Karpas-422 (cell line): Measurements from ENCODE around the gene BCL2. TPM values are rescaled to one million over a fixed set of nuclear protein-coding genes. Genes with fewer than 3 reads are reported as not detected.
"Not testable (repeated sequence)": the region's sequence is repeated elsewhere in the genome, so short reads cannot be mapped to it uniquely, and the experiment has no call there.

Source experiments
- DNase-seq: peaks from one replicate; pipeline ENCODE4 v3.0.0-alpha.2; 2015
- H2AFZ ChIP-seq: fragments of 200-600 bp; sonication (generic); 2 replicates; pipeline ENCODE4 v1.6.1; 2014; ENCODE audit warnings: antibody characterized with exemption, low read length, mixed read lengths
- H3K27ac ChIP-seq: fragments of 200-600 bp; sonication (generic); 2 replicates; pipeline ENCODE4 v1.5.1; 2014; ENCODE audit warnings: mild to moderate bottlenecking, low read length, moderate library complexity
- H3K27me3 ChIP-seq: fragments of 200-600 bp; sonication (generic); 2 replicates; pipeline ENCODE4 v1.6.1; 2014; ENCODE audit warnings: low read length, mixed read lengths
- H3K36me3 ChIP-seq: fragments of 200-600 bp; sonication (generic); 2 replicates; pipeline ENCODE4 v1.6.1; 2014; ENCODE audit warnings: low read length, mixed read lengths; ENCODE audit not compliant: insufficient read depth
- H3K4me1 ChIP-seq: fragments of 200-600 bp; sonication (generic); 2 replicates; pipeline ENCODE4 v1.6.1; 2014; ENCODE audit warnings: mild to moderate bottlenecking, low read length, mixed read lengths
- H3K4me2 ChIP-seq: fragments of 200-600 bp; sonication (generic); 2 replicates; pipeline ENCODE4 v1.6.1; 2014; ENCODE audit warnings: low read length, low read depth, mild to moderate bottlenecking; ENCODE audit not compliant: poor library complexity, severe bottlenecking
- H3K4me3 ChIP-seq: fragments of 200-600 bp; sonication (generic); 2 replicates; pipeline ENCODE4 v1.5.1; 2014; ENCODE audit warnings: mild to moderate bottlenecking, antibody characterized with exemption, low read length, mixed read lengths
- H3K79me2 ChIP-seq: fragments of 200-600 bp; sonication (generic); 2 replicates; pipeline ENCODE4 v1.6.1; 2014; ENCODE audit warnings: mild to moderate bottlenecking, low read length, mixed read lengths
- H3K9ac ChIP-seq: fragments of 200-600 bp; sonication (generic); 2 replicates; pipeline ENCODE4 v1.6.0; 2014; ENCODE audit warnings: low read length
- H3K9me2 ChIP-seq: fragments of 200-600 bp; sonication (generic), shearing (Covaris generic); replicated peaks from 2 replicates; pipeline ENCODE4 v1.6.0; 2014; ENCODE audit warnings: mild to moderate bottlenecking, low read length, moderate library complexity; ENCODE audit not compliant: insufficient read depth
- H3K9me3 ChIP-seq: fragments of 300-700, 200-600 bp; sonication (generic); 2 replicates; pipeline ENCODE4 v1.6.1; 2014; ENCODE audit warnings: low read length, mixed read lengths
- H4K20me1 ChIP-seq: fragments of 200-600 bp; sonication (generic); 2 replicates; pipeline ENCODE4 v1.6.1; 2014; ENCODE audit warnings: mild to moderate bottlenecking, antibody characterized with exemption, low read length, low read depth; ENCODE audit not compliant: insufficient read depth
- total RNA-seq: library from RNA; depleted of rRNA; stranded (reverse); fragments of >200 nt; shearing (Covaris generic); gene quantifications from 2 replicates; pipeline ENCODE4 v1.2.3, GENCODE V29; 2014; ENCODE audit warnings: low replicate concordance

BCL2 gene
- total RNA-seq, 1 experiment from 2014 or later = 271 TPM

GRCh38 chr18:63240531-63241316 lies 78.8 kb downstream of the BCL2 start:
- DNase-seq = no peak
- H2AFZ ChIP-seq = no peak overlapping the region
- H3K9me3 ChIP-seq = no peaks in the 10 kb centered on the region
- peaks cover 41% of the 10 kb centered on the region for H3K36me3 ChIP-seq
- H3K4me2 ChIP-seq = no peak overlapping the region
- H3K27ac ChIP-seq = no peak overlapping the region
- no peak overlapping the region for H3K9ac ChIP-seq
- H4K20me1 ChIP-seq = no peaks in the 10 kb centered on the region
- no peaks in the 10 kb centered on the region for H3K4me1 ChIP-seq
- peaks cover 94% of the 10 kb centered on the region for H3K79me2 ChIP-seq
- no peaks in the 10 kb centered on the region for H3K27me3 ChIP-seq
- H3K9me2 ChIP-seq = no peaks in the 10 kb centered on the region
- H3K4me3 ChIP-seq = no peak overlapping the region

GRCh38 chr18:63238693-63239075 lies 80.9 kb downstream of the BCL2 start:
- Histone ChIP-seq H3K27me3 (no peaks in the 10 kb centered on the region), H3K4me2 (no peak overlapping the region), H2AFZ (no peak overlapping the region), H3K9me2 (no peaks in the 10 kb centered on the region), H4K20me1 (no peaks in the 10 kb centered on the region), H3K79me2 (peaks cover 91% of the 10 kb centered on the region), H3K27ac (no peak overlapping the region), H3K9me3 (no peaks in the 10 kb centered on the region), H3K9ac (no peak overlapping the region), H3K4me3 (no peak overlapping the region), H3K36me3 (peaks cover 48% of the 10 kb centered on the region), H3K4me1 (no peaks in the 10 kb centered on the region)
- no peak for DNase-seq

- Histone ChIP-seq H3K4me2 (no peak overlapping the region), H3K4me1 (peaks cover 5% of the 10 kb centered on the region), H3K9me2 (no peaks in the 10 kb centered on the region), H3K9ac (no peak overlapping the region), H3K27me3 (no peaks in the 10 kb centered on the region), H3K4me3 (no peak overlapping the region), H3K79me2 (peaks cover 92% of the 10 kb centered on the region), H3K9me3 (no peaks in the 10 kb centered on the region), H2AFZ (no peak overlapping the region), H3K27ac (no peak overlapping the region), H4K20me1 (no peaks in the 10 kb centered on the region), H3K36me3 (peaks cover 51% of the 10 kb centered on the region)
- no peak for DNase-seq
These were observed 81.5 kb downstream of the BCL2 start for GRCh38 chr18:63237881-63238692.

GRCh38 chr18:63236921-63237846 lies 82.4 kb downstream of the BCL2 start:
- H3K27ac ChIP-seq = no peak overlapping the region

GRCh38 chr18:63236406-63236805 lies 83.2 kb downstream of the BCL2 start:
- Histone ChIP-seq H3K4me2 (no peak overlapping the region), H3K27me3 (no peaks in the 10 kb centered on the region), H3K9me2 (no peaks in the 10 kb centered on the region), H2AFZ (no peak overlapping the region), H3K36me3 (peaks cover 45% of the 10 kb centered on the region), H3K4me3 (no peak overlapping the region), H3K9me3 (no peaks in the 10 kb centered on the region), H3K9ac (no peak overlapping the region), H3K27ac (no peak overlapping the region), H3K79me2 (peaks cover 92% of the 10 kb centered on the region), H3K4me1 (peaks cover 22% of the 10 kb centered on the region), H4K20me1 (no peaks in the 10 kb centered on the region)
- DNase-seq = no peak

More at GRCh38 chr18:63236921-63237846, 82.4 kb downstream of the BCL2 start:
- H3K9ac ChIP-seq = no peak overlapping the region
- DNase-seq = no peak
- H3K9me3 ChIP-seq = no peaks in the 10 kb centered on the region
- no peaks in the 10 kb centered on the region for H3K27me3 ChIP-seq
- no peak overlapping the region for H3K4me3 ChIP-seq
- no peak overlapping the region for H3K4me2 ChIP-seq
- H2AFZ ChIP-seq = no peak overlapping the region
- H3K79me2 ChIP-seq = peaks cover 92% of the 10 kb centered on the region
- peaks cover 14% of the 10 kb centered on the region for H3K4me1 ChIP-seq
- no peaks in the 10 kb centered on the region for H3K9me2 ChIP-seq
- peaks cover 48% of the 10 kb centered on the region for H3K36me3 ChIP-seq
- no peaks in the 10 kb centered on the region for H4K20me1 ChIP-seq

- H3K4me3 ChIP-seq, H4K20me1 ChIP-seq, DNase-seq, H3K27ac ChIP-seq, H2AFZ ChIP-seq, H3K27me3 ChIP-seq, H3K9me2 ChIP-seq, H3K9ac ChIP-seq, H3K4me2 ChIP-seq, H3K9me3 ChIP-seq: not testable (repeated sequence)
- peaks cover 27% of the 10 kb centered on the region for H3K4me1 ChIP-seq
- H3K79me2 ChIP-seq = peaks cover 92% of the 10 kb centered on the region
- H3K36me3 ChIP-seq = peaks cover 45% of the 10 kb centered on the region
These were observed 83.6 kb downstream of the BCL2 start for GRCh38 chr18:63235920-63236319.

- H3K27me3 ChIP-seq = no peaks in the 10 kb centered on the region
- no peaks in the 10 kb centered on the region for H3K9me2 ChIP-seq
- peaks cover 35% of the 10 kb centered on the region for H3K36me3 ChIP-seq
- H3K9ac ChIP-seq = no peak overlapping the region
- H3K27ac ChIP-seq = no peak overlapping the region
- H3K4me1 ChIP-seq = peaks cover 38% of the 10 kb centered on the region
- H3K4me2 ChIP-seq = no peak overlapping the region
- H4K20me1 ChIP-seq = no peaks in the 10 kb centered on the region
- no peak overlapping the region for H3K4me3 ChIP-seq
- no peak overlapping the region for H2AFZ ChIP-seq
- DNase-seq = no peak
- peaks cover 92% of the 10 kb centered on the region for H3K79me2 ChIP-seq
- no peaks in the 10 kb centered on the region for H3K9me3 ChIP-seq
These were observed 84.7 kb downstream of the BCL2 start for GRCh38 chr18:63234841-63235240.
